H1 (cell line): ENCODE data around the gene PKP1.

Source experiments
- TF ChIP-seq, protein P1 (sequence below), 3 experiments: IDR thresholded peaks; 1 replicate in 2 of 3; 2 replicates in 1 of 3; pipeline versions ENCODE4 v1.5.1 to v1.6.1; 2011; ENCODE audit warnings: low read length in 3 of 3, mild to moderate bottlenecking in 3 of 3, inconsistent platforms in 2 of 3, low read depth in 1 of 3, moderate library complexity in 1 of 3; ENCODE audit not compliant: insufficient read depth in 1 of 3; ENCODE audit errors: control extremely low read depth in 1 of 3
- TF ChIP-seq, protein P2 (sequence below): IDR thresholded peaks from 2 replicates; pipeline ENCODE4 v1.6.1; 2012; ENCODE audit warnings: inconsistent platforms

DNA sequence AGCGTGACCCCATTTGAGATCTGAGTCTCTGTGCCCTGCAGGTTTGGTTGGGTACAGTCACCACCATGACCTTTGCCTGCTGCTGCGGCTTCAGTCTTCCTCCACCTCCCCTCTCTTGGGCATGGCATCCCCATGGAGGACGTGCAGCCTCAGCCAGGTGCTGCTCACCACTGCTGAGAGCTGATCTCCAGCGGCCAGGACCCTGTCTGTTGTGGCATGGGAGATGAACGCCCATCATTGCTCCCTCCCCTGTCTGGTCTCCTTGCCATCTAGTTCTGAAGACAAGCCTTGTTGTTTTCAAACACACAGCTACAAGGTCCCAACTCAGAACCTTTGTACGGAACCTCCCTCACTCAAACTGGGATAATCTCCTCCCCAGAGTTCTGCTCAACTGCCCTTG is 19.2 kb upstream of the PKP1 start:
- TF ChIP-seq, protein P1, sequence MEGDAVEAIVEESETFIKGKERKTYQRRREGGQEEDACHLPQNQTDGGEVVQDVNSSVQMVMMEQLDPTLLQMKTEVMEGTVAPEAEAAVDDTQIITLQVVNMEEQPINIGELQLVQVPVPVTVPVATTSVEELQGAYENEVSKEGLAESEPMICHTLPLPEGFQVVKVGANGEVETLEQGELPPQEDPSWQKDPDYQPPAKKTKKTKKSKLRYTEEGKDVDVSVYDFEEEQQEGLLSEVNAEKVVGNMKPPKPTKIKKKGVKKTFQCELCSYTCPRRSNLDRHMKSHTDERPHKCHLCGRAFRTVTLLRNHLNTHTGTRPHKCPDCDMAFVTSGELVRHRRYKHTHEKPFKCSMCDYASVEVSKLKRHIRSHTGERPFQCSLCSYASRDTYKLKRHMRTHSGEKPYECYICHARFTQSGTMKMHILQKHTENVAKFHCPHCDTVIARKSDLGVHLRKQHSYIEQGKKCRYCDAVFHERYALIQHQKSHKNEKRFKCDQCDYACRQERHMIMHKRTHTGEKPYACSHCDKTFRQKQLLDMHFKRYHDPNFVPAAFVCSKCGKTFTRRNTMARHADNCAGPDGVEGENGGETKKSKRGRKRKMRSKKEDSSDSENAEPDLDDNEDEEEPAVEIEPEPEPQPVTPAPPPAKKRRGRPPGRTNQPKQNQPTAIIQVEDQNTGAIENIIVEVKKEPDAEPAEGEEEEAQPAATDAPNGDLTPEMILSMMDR (IDR thresholded peaks at IDR 0.05; ENCODE audit: control extremely low read depth in 1 of 3, insufficient read depth in 1 of 3, low read depth in 1 of 3, low read length in 3 of 3), result no peak
- TF ChIP-seq, protein P2, sequence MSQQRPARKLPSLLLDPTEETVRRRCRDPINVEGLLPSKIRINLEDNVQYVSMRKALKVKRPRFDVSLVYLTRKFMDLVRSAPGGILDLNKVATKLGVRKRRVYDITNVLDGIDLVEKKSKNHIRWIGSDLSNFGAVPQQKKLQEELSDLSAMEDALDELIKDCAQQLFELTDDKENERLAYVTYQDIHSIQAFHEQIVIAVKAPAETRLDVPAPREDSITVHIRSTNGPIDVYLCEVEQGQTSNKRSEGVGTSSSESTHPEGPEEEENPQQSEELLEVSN, result no peak
